NT2/D1 (cell line): Measurements from ENCODE around the gene DDX47.
"Not testable (repeated sequence)": the region's sequence is repeated elsewhere in the genome, so short reads cannot be mapped to it uniquely, and the experiment has no call there.

Experiments used
- DNase-seq: peaks from one replicate; pipeline ENCODE4 v3.0.0-alpha.2; 2011; ENCODE audit warnings: low read depth, low spot score
- H3K27me3 ChIP-seq: 2 replicates; pipeline ENCODE4 v1.6.0; 2011; ENCODE audit warnings: mild to moderate bottlenecking; ENCODE audit not compliant: insufficient read length, insufficient read depth
- H3K36me3 ChIP-seq: 2 replicates; pipeline ENCODE4 v1.6.1; 2011; ENCODE audit warnings: mild to moderate bottlenecking, low read length, mixed read lengths; ENCODE audit not compliant: insufficient read depth, insufficient read length
- H3K4me1 ChIP-seq: 2 replicates; pipeline ENCODE4 v1.5.1; 2011; ENCODE audit not compliant: insufficient read depth, insufficient read length
- H3K4me3 ChIP-seq: 2 replicates; pipeline ENCODE4 v1.5.1; 2011; ENCODE audit warnings: low read depth; ENCODE audit not compliant: insufficient read length
- H3K9ac ChIP-seq: 2 replicates; pipeline ENCODE4 v1.6.0; 2011; ENCODE audit warnings: low read depth; ENCODE audit not compliant: insufficient read length
- H3K9me3 ChIP-seq: 2 replicates; pipeline ENCODE4 v1.5.1; 2011; ENCODE audit warnings: mild to moderate bottlenecking, low read length; ENCODE audit not compliant: insufficient read depth
- SUZ12 ChIP-seq: IDR thresholded peaks from 2 replicates; pipeline ENCODE4 v1.6.1; 2011; ENCODE audit not compliant: insufficient read length, insufficient read depth; ENCODE audit errors: extremely low read depth
- YY1 ChIP-seq: IDR thresholded peaks from 2 replicates; pipeline ENCODE4 v1.6.1; 2011; ENCODE audit not compliant: insufficient read length, insufficient read depth
- ZNF274 ChIP-seq: IDR thresholded peaks from 2 replicates; pipeline ENCODE4 v1.6.1; 2011; ENCODE audit warnings: mild to moderate bottlenecking, low read depth, low read length

Gene DDX47

GRCh38 chr12:12806784-12807516 is 6.2 kb upstream of the DDX47 start:
- TF ChIP-seq YY1, result no peak
- TF ChIP-seq SUZ12, result no peak
- no peak for TF ChIP-seq ZNF274
- no peaks in the 10 kb centered on the region for H3K27me3 ChIP-seq
- H3K9me3 ChIP-seq, result no peaks in the 10 kb centered on the region
- DNase-seq, result no peak
- H3K36me3 ChIP-seq, result no peaks in the 10 kb centered on the region
- H3K4me3 ChIP-seq, result no peak overlapping the region
- peaks cover 4% of the 10 kb centered on the region for H3K4me1 ChIP-seq
- H3K9ac ChIP-seq, result no peak overlapping the region

- H3K9ac ChIP-seq, DNase-seq, H3K4me3 ChIP-seq: not testable (repeated sequence)
Measured at GRCh38 chr12:12807517-12807903, 5.6 kb upstream of the DDX47 start.

GRCh38 chr12:12807970-12808702 is 5.0 kb upstream of the DDX47 start:
- no peak overlapping the region for H3K4me3 ChIP-seq
- H3K9ac ChIP-seq, result no peak overlapping the region
- no peaks in the 10 kb centered on the region for H3K9me3 ChIP-seq
- H3K4me1 ChIP-seq, result peaks cover 3% of the 10 kb centered on the region
- no peaks in the 10 kb centered on the region for H3K36me3 ChIP-seq
- DNase-seq, result no peak
- no peaks in the 10 kb centered on the region for H3K27me3 ChIP-seq
- TF ChIP-seq SUZ12 (no peak), YY1 (no peak), ZNF274 (no peak)

More at GRCh38 chr12:12807517-12807903, 5.6 kb upstream of the DDX47 start:
- H3K36me3 ChIP-seq, H3K27me3 ChIP-seq, H3K4me1 ChIP-seq, H3K9me3 ChIP-seq: not testable (repeated sequence)

- no peaks in the 10 kb centered on the region for H3K27me3 ChIP-seq
- TF ChIP-seq YY1, result no peak
- TF ChIP-seq SUZ12, result no peak
- TF ChIP-seq ZNF274, result no peak
- peaks cover 17% of the 10 kb centered on the region for H3K36me3 ChIP-seq
- no peak for DNase-seq
- peaks cover 2% of the 10 kb centered on the region for H3K4me1 ChIP-seq
- no peak overlapping the region for H3K4me3 ChIP-seq
- no peak overlapping the region for H3K9ac ChIP-seq
- no peaks in the 10 kb centered on the region for H3K9me3 ChIP-seq
Measured at GRCh38 chr12:12810553-12811021, 2.6 kb upstream of the DDX47 start.

- H3K4me1 ChIP-seq, result peaks cover 2% of the 10 kb centered on the region
- no peak overlapping the region for H3K9ac ChIP-seq
Measured at GRCh38 chr12:12811343-12811742, 1.8 kb upstream of the DDX47 start.

GRCh38 chr12:12812174-12812573 is 972 bp upstream of the DDX47 start:
- no peak overlapping the region for H3K9ac ChIP-seq
- peaks cover 2% of the 10 kb centered on the region for H3K4me1 ChIP-seq
- H3K9me3 ChIP-seq, result no peaks in the 10 kb centered on the region
- no peaks in the 10 kb centered on the region for H3K27me3 ChIP-seq
- DNase-seq, result no peak
- no peak overlapping the region for H3K4me3 ChIP-seq
- TF ChIP-seq YY1, result no peak
- TF ChIP-seq SUZ12, result no peak
- TF ChIP-seq ZNF274, result no peak
- peaks cover 33% of the 10 kb centered on the region for H3K36me3 ChIP-seq

More at GRCh38 chr12:12811343-12811742, 1.8 kb upstream of the DDX47 start:
- Histone ChIP-seq H3K9me3 (no peaks in the 10 kb centered on the region), H3K4me3 (no peak overlapping the region), H3K27me3 (no peaks in the 10 kb centered on the region), H3K36me3 (peaks cover 25% of the 10 kb centered on the region)
- TF ChIP-seq YY1, result no peak
- no peak for TF ChIP-seq ZNF274
- no peak for TF ChIP-seq SUZ12
- DNase-seq, result no peak

- Histone ChIP-seq H3K4me3 (no peak overlapping the region), H3K4me1 (peaks cover 2% of the 10 kb centered on the region), H3K36me3 (peaks cover 38% of the 10 kb centered on the region), H3K27me3 (no peaks in the 10 kb centered on the region), H3K9me3 (no peaks in the 10 kb centered on the region), H3K9ac (no peak overlapping the region)
- no peak for DNase-seq
- no peak for TF ChIP-seq YY1
- no peak for TF ChIP-seq ZNF274
- TF ChIP-seq SUZ12, result no peak
Measured at GRCh38 chr12:12812618-12813119, 477 bp upstream of the DDX47 start.
